Activated CD8-positive, alpha-beta T cell treated with anti-CD3 and anti-CD28 coated beads, Interleukin-2, amount 10 ng/mL, durations not matched to agents 7 days and 5 days (primary cell): Measurements from ENCODE around the gene NUP155. TPM values are rescaled to one million over a fixed set of nuclear protein-coding genes. Genes with fewer than 3 reads are reported as not detected.
"Not testable (repeated sequence)": the region's sequence is repeated elsewhere in the genome, so short reads cannot be mapped to it uniquely, and the experiment has no call there.

Experiments
- ATAC-seq: fragments of 150-1000 bp; cut with Tn5 transposase; one replicate; pipeline ENCODE4 v1.10.0; 2021; ENCODE audit warnings: moderate library complexity
- CTCF ChIA-PET: fragments of 350-600 bp; sonication (Branson Sonifier 250); formaldehyde crosslinking; loops from one replicate; lab custom pipeline; 2021; ENCODE audit warnings: antibody characterized with exemption; lab: Charles Lee
- POLR2A ChIA-PET: fragments of 350-600 bp; sonication (Branson Sonifier 250); formaldehyde crosslinking; loops from one replicate; lab custom pipeline; 2021; ENCODE audit warnings: antibody characterized with exemption; lab: Charles Lee
- DNase-seq: peaks from one replicate; pipeline ENCODE4 v3.0.0-alpha.2; 2020
- H3K27ac Mint-ChIP-seq: one replicate; pipeline ENCODE4 v1.8.0; 2021; ENCODE audit warnings: mild to moderate bottlenecking, mixed read lengths
- H3K27me3 Mint-ChIP-seq: one replicate; pipeline ENCODE4 v1.8.0; 2021; ENCODE audit warnings: low read depth, mixed read lengths
- H3K36me3 Mint-ChIP-seq: one replicate; pipeline ENCODE4 v1.8.0; 2021; ENCODE audit warnings: low read depth, mixed read lengths
- H3K4me1 Mint-ChIP-seq: one replicate; pipeline ENCODE4 v1.8.0; 2021; ENCODE audit warnings: low read depth, mixed read lengths
- H3K4me3 Mint-ChIP-seq: one replicate; pipeline ENCODE4 v1.8.0; 2021; ENCODE audit warnings: mild to moderate bottlenecking, mixed read lengths
- H3K9me3 Mint-ChIP-seq: one replicate; pipeline ENCODE4 v1.8.0; 2022; ENCODE audit warnings: mixed read lengths; ENCODE audit not compliant: insufficient read depth
- total RNA-seq, 2 experiments: library from RNA; stranded (reverse); gene quantifications; one replicate each; pipeline ENCODE4 v1.2.3, GENCODE V29; 2021

NUP155 gene
- total RNA-seq, 2 experiments from 2014 or later: 54.4 to 57.2 TPM

DNA sequence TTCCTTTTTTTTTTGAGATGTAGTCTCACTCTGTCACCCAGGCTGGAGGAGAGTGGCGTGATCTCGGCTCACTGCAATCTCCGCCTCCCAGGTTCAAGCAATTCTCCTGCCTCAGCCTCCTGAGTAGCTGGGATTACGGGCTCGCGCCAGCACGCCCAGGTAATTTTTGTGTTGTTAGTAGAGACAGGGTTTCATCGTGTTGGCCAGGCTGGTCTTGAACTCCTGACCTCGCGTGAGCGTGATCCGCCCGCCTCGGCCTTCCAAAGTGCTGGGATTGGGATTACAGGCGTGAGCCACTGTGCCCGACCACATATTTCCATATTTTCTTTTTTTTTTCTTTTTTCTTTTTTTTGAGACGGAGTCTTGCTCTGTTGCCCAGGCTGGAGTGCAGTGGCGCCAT is 28.2 kb downstream of the NUP155 start:
- peaks cover 40% of the 10 kb centered on the region for H3K36me3 Mint-ChIP-seq
- H3K9me3 Mint-ChIP-seq, H3K27ac Mint-ChIP-seq, ATAC-seq, H3K4me1 Mint-ChIP-seq, DNase-seq, CTCF ChIA-PET, H3K4me3 Mint-ChIP-seq, H3K27me3 Mint-ChIP-seq: not testable (repeated sequence)
- POLR2A ChIA-PET: interaction anchor here (0.6 kb wide), 1 partner anchor 273 kb away, joined by 4 read pairs; no protein-coding TSS in a partner anchor

DNA sequence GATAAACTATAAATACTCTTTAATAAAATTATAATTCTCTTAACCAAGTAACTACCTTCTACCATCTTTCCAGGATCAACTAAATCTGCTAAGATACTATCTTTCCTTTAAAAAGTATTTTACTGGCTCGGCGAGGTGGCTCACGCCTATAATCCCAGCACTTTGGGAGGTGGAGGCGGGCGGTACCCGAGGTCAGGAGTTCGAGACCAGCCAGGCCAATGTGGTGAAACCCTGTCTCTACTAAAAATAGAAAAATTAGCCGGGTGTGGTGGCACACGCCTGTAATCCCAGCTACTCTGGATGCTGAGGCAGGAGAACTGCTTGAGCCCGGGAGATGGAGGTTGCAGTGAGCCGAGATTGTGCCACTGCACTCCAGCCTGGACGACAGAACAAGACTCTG is 36.2 kb downstream of the NUP155 start:
- POLR2A ChIA-PET: interaction anchor here (0.6 kb wide), 1 partner anchor 22 kb away, joined by 3 read pairs; no protein-coding TSS in a partner anchor
- ATAC-seq, H3K4me1 Mint-ChIP-seq, H3K9me3 Mint-ChIP-seq, H3K27me3 Mint-ChIP-seq, DNase-seq, CTCF ChIA-PET, H3K4me3 Mint-ChIP-seq, H3K27ac Mint-ChIP-seq: not testable (repeated sequence)
- H3K36me3 Mint-ChIP-seq: peaks cover 37% of the 10 kb centered on the region

DNA sequence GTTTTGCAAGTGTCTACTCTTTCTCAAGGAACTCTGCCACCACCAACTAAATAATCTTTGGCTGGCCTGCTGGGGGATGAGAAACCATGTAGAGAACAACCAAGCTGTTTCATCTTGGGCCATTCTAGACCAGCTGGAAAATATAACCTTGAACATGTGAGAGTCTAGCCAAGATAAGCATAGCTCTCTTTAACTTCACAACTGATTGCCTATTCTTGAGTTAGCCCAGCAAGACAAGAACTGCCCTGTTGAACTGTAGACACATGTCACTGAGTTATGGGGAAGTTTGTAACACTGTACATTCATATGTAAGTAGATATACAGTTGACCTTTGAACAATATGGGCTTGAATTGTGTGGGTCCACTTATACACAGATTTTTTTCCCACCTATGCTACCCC is 44.4 kb downstream of the NUP155 start:
- Mint-ChIP-seq H3K27me3 (no peaks in the 10 kb centered on the region), H3K4me1 (no peaks in the 10 kb centered on the region), H3K4me3 (no peak overlapping the region), H3K27ac (no peak overlapping the region), H3K9me3 (no peaks in the 10 kb centered on the region), H3K36me3 (peaks cover 47% of the 10 kb centered on the region)
- ATAC-seq: no peak
- POLR2A ChIA-PET: no interaction called here
- no peak for DNase-seq
- CTCF ChIA-PET: no interaction called here

DNA sequence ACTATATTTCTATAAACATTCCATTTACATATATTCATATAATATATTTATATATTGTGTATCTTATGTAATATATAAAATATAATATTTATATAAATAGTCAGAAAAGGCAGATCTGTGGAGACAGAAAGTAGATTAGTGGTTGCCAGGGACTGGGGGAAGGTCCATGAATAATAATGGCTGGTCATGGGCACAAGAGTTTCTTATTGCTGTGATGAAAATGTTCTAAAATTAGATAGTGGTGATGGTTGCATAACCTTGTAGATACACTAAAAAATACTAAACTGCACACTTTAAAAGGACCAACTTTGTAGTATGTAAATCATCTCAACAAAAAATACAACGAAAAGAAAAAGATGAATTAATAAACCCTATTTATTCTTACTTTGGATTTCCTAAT is 47.3 kb downstream of the NUP155 start:
- Mint-ChIP-seq H3K27me3 (no peaks in the 10 kb centered on the region), H3K4me3 (no peak overlapping the region), H3K27ac (no peak overlapping the region), H3K4me1 (no peaks in the 10 kb centered on the region), H3K36me3 (peaks cover 56% of the 10 kb centered on the region), H3K9me3 (no peaks in the 10 kb centered on the region)
- ATAC-seq (no peak), DNase-seq (no peak)
- ChIA-PET POLR2A (no interaction called here), CTCF (no interaction called here)

DNA sequence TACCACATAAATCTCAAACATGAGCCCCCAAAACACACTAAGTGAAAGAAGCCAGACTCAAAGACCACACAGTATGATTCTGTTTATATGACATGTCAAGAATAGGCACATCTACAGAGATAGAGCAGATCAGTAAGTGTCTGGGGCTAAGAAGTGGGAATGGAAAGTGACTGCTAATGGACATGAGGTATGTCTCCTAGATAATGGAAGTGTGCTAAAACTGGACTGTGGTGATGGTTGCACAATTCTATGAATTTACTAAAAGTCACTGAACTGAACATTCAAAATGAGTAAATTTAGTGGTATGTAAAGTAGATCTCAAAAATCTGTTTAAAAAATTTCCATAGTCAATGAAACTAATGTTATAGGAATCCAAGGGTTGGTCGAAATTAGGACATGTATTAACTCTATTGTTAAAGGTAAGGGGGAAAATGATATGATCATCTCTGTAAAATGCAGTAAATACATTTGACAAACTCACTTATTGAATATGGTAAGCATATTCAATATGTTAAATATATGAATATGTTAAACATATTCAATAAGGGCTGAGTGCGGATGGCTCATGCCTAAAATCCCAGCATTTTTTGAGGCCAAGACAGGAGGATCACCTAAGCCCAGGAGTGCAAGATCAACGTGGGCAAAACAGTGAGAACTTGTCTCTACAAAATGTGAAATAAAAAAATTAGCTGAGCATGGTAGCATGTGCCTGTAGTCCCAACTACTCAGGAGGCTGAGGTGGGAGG is 51.7 kb downstream of the NUP155 start:
- Mint-ChIP-seq H3K4me1 (no peaks in the 10 kb centered on the region), H3K9me3 (no peaks in the 10 kb centered on the region), H3K4me3 (no peak overlapping the region), H3K27me3 (no peaks in the 10 kb centered on the region), H3K27ac (no peak overlapping the region), H3K36me3 (peaks cover 64% of the 10 kb centered on the region)
- DNase-seq: no peak
- ATAC-seq: no peak
- POLR2A ChIA-PET: interaction anchor here (0.6 kb wide), 1 partner anchor 17 kb away, joined by 4 read pairs; no protein-coding TSS in a partner anchor
- CTCF ChIA-PET: no interaction called here

DNA sequence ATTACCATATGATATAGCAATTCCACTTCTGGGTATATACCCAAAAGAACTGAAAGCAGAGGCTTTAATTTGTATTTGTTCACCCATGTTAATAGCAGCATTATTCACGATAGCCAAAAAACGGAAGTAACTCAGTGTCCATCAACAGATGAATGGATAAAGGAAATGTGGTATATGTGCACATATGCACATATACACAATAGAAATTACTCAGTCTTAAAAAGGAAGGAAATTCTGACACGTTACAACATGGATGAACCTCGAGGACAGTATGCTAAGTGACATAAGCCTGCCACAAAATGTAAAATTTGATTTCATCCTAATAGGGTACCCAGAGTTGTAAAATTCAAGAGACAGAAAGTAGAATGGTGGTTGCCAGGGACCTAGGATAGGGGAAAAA is 54.9 kb downstream of the NUP155 start:
- no peaks in the 10 kb centered on the region for H3K27me3 Mint-ChIP-seq
- no peak overlapping the region for H3K4me3 Mint-ChIP-seq
- peaks cover 72% of the 10 kb centered on the region for H3K36me3 Mint-ChIP-seq
- ChIA-PET POLR2A (interaction anchor here (0.7 kb wide), 1 partner anchor 110 kb away, joined by 3 read pairs; no protein-coding TSS in a partner anchor), CTCF (no interaction called here)
- H3K27ac Mint-ChIP-seq: no peak overlapping the region
- no peaks in the 10 kb centered on the region for H3K4me1 Mint-ChIP-seq
- DNase-seq (no peak), ATAC-seq (no peak)
- no peaks in the 10 kb centered on the region for H3K9me3 Mint-ChIP-seq

DNA sequence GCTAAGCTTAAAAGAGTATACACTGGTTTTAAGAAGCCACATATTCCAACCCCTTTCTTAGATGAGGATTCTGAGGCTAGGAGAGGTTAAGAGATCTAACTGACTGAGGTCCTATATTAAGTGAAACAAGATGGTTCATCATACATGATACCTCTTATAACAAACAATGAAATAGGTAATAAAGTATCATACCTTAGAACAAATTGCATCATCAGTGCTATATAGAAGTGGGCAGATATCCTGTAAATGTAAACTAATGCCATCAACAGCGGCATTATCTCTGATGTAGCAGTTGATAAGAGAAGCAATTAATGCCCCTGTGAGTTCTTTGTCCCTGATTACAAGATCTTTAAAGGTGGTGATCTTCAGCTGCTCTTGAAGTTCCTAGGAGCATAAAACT is 60.5 kb downstream of the NUP155 start:
- ChIA-PET CTCF (interaction anchor here (1.0 to 1.3 kb wide), 3 partner anchors 9 to 100 kb away, joined by 3 to 4 read pairs (median 3); no protein-coding TSS in a partner anchor), POLR2A (no interaction called here)
- Mint-ChIP-seq H3K27me3 (no peaks in the 10 kb centered on the region), H3K9me3 (no peaks in the 10 kb centered on the region), H3K4me1 (no peaks in the 10 kb centered on the region), H3K36me3 (peaks cover 59% of the 10 kb centered on the region), H3K4me3 (no peak overlapping the region), H3K27ac (no peak overlapping the region)
- DNase-seq (no peak), ATAC-seq (no peak)

DNA sequence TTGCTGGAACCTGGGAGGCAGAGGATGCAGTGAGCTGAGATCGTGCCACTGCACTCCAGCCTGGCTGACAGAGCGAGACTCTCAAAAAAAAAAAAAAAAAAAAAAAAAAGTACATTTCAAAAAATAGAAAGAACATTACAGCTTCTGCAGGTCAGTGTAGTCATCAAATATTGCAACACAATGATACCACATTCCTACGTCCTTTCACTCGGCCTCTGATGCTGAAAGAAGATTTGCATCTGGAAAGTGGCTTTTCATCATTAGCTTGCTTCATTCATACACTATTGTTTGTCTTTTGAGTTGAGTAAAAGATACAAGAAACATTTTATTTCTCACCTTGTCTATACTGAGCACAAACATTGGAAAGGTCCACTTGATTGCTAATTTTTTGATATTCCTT is 62.1 kb downstream of the NUP155 start:
- Mint-ChIP-seq H3K4me3 (no peak overlapping the region), H3K4me1 (no peaks in the 10 kb centered on the region), H3K9me3 (no peaks in the 10 kb centered on the region), H3K36me3 (peaks cover 54% of the 10 kb centered on the region), H3K27me3 (no peaks in the 10 kb centered on the region), H3K27ac (no peak overlapping the region)
- ChIA-PET POLR2A (no interaction called here), CTCF (no interaction called here)
- ATAC-seq (no peak), DNase-seq (no peak)

DNA sequence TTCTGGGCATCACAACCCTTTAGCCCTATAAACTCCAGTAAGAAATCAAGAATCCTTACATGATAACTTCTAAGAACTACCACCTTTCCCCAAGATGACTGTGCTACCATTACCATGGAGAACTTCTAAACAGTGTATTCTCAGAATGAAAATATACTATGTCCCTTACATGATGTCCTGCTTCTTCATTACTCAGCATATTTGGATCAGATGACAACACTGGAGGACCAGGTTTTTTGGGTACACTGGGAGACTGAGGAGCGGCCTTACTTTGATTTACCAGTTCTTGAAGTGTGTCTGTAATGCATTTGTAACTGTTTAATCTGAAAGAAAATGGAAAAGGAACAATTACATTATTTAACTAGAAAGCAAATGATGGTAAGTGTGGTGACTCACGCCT is 66.0 kb downstream of the NUP155 start:
- Mint-ChIP-seq H3K27me3 (no peaks in the 10 kb centered on the region), H3K4me1 (no peaks in the 10 kb centered on the region), H3K9me3 (no peaks in the 10 kb centered on the region), H3K36me3 (peaks cover 52% of the 10 kb centered on the region), H3K27ac (no peak overlapping the region), H3K4me3 (no peak overlapping the region)
- CTCF ChIA-PET: no interaction called here
- ATAC-seq: no peak
- no peak for DNase-seq
- POLR2A ChIA-PET: no interaction called here

DNA sequence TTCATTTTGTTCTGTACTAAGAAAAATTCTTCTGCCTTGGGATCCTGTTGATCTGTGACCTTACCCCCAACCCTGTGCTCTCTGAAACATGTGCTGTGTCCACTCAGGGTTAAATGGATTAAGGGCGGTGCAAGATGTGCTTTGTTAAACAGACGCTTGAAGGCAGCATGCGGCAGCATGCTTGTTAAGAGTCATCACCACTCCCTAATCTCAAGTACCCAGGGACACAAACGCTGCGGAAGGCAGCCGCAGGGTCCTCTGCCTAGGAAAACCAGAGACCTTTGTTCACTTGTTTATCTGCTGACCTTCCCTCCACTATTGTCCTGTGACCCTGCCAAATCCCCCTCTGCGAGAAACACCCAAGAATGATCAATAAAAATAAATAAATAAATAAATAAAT is 74.6 kb downstream of the NUP155 start:
- H3K4me3 Mint-ChIP-seq, ATAC-seq, H3K9me3 Mint-ChIP-seq, H3K4me1 Mint-ChIP-seq, POLR2A ChIA-PET, H3K27ac Mint-ChIP-seq, CTCF ChIA-PET, DNase-seq, H3K27me3 Mint-ChIP-seq: not testable (repeated sequence)
- H3K36me3 Mint-ChIP-seq: peaks cover 53% of the 10 kb centered on the region

DNA sequence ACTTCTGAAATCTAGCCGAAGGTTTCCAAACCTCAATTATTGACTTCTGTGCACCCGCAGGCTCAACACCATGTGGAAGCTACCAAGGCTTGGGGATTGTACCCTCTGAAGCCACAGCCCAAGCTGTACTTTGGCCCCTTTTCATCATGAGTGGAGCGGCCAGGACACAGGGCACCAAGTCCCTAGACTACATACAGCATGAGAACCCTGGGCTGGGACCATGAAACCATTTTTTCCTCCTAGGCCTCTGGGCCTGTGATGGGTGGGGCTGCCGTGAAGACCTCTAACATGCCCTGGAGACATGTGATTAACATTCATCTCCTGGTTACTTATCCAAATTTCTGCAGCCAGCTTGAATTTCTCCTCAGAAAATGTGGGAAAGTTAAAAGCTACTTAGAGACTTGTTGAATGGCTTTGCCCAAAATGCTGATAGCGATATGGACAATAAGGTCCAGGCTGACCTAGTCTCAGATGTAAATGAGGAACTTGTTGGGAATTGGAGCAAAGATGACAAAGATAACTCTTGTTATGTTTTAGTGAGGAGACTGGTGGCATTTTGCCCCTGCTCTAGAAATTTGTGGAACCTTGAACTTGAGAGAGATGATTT is 87.6 kb downstream of the NUP155 start:
- Mint-ChIP-seq H3K27ac (no peak overlapping the region), H3K27me3 (no peaks in the 10 kb centered on the region), H3K9me3 (peaks cover 34% of the 10 kb centered on the region), H3K4me1 (no peaks in the 10 kb centered on the region), H3K36me3 (peaks cover 14% of the 10 kb centered on the region), H3K4me3 (no peak overlapping the region)
- DNase-seq: no peak
- ATAC-seq: no peak
- ChIA-PET CTCF (no interaction called here), POLR2A (no interaction called here)

DNA sequence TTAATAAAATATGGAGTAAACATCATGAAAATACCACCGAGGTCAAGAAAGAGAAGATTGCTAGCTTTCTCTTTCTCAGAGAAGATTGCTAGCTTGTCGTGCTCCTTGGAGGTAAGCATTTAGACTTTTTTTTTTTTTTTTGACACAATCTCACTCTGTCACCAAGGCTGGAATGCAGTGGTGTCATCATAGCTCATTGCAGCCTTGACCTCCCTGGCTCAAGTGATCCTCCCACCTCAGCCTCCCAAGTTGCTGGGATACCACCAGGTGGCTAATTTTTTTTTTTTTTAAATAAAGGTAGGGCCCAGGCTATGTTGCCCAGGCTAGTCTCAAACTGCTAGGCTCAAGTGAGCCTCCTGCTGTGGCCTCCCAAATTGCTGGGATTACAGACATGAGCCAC is 95.4 kb downstream of the NUP155 start:
- Mint-ChIP-seq H3K27ac (no peak overlapping the region), H3K4me1 (no peaks in the 10 kb centered on the region)
- no peak for ATAC-seq

More for the DNA sequence above, 95.4 kb downstream of the NUP155 start:
- Mint-ChIP-seq H3K4me3 (no peak overlapping the region), H3K9me3 (peaks cover 10% of the 10 kb centered on the region), H3K27me3 (no peaks in the 10 kb centered on the region), H3K36me3 (no peaks in the 10 kb centered on the region)
- no peak for DNase-seq
- ChIA-PET POLR2A (no interaction called here), CTCF (no interaction called here)
